Glomerular visceral epithelial cell (primary cell): ENCODE measurements around the gene SLC51A.
"Not testable (repeated sequence)": the region's sequence is repeated elsewhere in the genome, so short reads cannot be mapped to it uniquely, and the experiment has no call there.

Experiments
- DNase-seq: peaks from one replicate; pipeline ENCODE4 v3.0.0-alpha.2; 2016; ENCODE audit errors: extremely low spot score

Gene SLC51A

DNA sequence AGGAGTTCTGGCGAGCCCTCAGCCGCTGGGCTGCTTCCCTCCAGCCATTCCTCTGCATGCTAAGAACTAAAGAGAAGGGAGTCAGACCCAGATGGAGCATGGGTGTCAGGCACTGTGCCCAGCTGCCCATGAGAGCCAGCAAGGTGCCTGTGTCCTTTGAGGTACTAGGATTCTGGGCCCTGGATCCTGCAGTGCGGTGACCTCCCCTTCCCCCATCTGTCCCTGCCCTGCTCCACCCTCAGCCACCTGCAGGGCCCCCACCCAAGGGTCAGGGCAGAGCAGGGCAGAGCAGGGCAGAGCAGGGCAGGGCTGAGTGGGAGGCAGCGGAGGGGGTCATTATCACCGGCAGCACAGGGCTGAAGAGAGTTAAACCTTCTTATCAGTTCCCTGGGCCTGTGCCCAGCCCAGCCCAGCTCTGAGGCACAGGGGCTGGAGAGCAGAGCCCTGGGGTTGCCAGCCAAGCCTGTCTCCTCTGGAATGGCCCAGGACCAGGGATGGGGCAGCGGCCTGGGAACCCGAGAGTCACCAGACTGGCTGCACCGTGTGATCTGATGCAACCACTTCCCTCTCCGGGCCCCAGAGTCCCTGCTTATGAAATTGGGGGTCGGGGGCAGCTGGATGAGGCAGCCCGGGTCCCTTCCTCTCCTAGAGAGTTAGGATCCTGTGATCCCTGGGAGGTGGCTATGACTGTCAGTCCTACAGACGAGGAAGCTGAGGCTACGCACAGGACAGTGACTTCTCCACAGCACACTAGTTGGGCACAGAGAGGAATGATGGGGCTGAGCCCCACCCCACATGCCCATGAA lies 22.4 kb upstream of the SLC51A start:
- no peak for DNase-seq

DNA sequence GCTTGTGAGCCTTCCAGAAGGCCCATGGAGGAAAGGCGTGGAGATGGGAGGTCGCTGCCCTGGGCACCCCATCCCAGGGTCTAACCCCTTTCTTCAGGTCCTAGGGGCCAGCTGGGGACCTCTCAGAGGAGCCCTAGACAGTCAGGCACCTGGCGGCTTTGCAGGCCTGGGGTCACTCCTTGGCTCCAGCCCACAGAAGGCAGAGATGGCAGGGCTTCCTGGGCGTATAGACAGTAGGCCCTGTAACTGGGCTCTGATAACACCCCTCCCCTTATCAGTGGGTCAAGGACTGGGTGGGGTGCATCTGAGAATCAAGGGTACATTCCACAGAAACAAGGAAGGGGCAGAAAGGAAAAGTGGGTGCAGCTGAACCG lies 21.8 kb upstream of the SLC51A start:
- no peak for DNase-seq

DNA sequence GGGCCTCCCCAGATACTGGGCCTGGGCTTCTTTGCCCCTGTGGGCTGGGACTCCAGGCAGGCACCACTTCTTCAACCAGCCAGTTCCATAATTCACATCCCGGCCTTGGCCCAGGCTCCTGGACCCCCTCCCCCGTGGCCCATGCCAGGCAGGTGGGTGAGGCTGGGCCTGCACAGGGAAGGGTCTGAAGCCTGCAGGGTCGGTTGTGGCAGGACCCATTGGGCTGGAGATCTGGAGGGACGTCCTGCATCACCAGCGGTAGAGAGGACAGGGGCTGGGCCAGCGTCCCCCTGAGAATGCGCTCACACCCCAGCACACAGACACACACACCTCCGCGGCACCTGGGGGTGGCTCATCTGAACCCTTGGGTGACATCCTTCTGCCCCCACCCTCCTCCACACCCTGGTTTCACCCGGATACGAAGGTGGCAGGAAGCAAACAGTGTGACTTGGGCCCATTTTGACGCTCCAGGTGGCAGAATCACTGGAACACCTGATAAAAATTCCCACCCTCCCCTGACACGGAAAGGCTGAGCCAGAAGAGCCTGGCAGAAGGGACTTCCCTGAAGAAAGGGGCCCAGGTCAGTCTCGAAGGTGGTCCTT lies 20.6 kb upstream of the SLC51A start:
- no peak for DNase-seq

DNA sequence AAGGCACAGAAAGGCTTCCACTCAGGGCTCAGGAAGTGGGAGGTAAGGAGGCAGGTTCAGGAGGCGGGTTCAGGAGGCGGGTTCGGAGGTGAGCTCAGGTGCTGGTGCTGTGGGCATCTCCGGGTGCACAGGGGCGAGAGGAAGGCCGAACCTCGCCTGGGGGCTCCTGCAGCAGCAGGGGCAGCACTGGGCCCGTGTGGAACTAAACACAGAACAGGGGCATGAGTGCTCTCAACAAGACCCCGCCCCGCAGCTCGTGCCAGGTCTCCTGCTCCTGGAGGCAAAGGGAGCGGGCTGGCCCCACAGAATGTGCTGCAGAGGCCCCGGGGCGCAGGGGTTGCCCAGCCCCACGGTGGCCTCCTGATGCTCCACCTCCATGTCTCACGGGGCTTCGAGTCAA lies 18.8 kb upstream of the SLC51A start:
- no peak for DNase-seq

DNA sequence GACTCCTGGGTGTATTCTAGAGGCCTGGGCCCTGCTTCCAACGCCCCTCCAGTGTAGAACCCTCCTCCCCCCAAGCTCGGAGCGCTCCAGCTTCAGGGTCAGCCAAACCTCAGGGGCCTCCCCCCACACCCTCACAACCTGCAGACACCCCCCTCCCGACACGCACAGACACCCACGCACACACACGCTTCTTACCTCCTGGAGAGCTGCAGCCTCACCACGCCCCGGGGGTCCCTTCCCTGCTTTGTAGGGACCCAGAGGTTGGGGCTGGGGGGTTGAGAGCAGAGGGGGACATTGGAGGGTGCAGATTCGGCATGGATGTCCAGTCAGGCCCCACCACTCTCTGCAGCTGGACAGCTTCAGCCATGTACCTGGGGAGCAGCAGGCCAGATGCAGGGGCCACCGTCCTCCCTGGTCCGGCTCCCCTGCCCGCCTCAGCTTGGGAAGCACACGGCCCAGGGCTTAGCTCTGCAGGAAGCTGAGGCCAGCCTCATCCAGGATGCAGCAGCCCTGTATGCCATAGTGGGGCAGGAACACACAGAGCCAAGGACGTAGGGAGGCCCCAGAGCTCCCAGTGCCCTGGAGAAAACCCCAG lies 18.2 kb upstream of the SLC51A start:
- no peak for DNase-seq

DNA sequence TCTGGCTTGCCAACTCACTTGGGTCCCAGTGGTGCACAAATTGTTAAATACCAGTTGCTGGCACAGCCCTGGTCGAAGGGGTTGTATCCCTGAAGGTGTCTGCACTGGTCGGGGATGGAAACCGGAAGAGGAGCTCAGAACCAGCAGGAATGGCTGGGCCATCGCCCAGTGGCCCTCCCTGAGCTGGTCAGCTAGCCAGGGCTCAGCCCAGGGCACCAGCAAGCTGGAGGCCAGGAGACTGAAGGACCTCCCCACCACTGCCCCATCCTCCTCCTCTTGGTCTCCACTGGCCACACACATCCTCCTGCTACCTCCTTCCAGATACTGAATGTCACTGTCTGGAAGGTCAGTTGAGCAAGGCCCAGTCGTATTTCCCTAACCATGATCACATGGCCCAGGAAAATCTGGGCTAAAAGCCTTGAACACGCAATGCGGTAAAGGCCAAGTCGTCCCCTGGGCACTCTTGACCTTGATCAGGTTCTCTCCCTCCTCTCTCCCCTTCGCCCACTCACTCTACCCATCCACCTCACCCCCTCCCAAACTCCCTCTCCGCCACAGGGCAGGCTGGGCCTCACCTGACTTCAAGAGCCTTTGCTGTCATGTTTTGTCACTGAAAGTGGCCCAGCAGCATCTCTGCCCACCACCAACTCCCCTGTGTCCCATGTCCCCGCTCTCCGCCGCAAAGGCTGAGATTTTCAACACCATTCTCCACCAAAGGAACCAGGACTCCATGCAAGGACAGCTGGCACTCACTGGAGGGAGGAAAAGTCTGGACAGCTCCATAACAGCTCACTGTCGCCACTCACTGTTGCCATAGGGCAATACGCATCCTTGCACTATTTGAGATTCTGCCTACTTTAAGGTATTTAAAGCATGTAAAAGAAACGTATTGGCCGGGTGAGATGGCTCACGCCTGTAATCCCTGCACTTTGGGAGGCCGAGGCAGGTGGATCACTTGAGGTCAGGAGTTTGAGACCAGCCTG lies 17.3 kb upstream of the SLC51A start:
- DNase-seq, result no peak

DNA sequence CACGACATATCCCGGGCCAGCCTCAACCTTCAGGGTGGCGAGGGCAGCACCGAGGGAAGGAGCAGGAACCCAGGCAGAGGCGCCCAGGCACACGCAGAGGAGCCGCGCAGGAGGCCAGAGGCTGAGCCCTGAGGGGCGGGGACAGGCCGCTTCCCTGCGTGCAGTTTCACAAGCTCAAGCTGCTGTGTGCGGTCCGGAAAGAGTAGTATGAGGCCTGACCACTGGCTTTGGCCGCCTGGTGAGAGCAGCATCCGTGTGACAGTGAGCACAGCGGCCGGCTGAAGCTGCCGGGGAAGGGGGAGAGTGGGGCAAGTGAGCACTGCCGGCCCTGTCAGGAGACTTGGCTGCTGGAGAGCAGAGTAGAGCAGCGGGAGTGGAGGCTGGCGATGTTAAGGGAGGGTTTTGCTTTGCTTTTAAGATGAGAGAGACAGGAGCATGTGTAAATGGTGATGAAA lies 13.8 kb upstream of the SLC51A start:
- no peak for DNase-seq

DNA sequence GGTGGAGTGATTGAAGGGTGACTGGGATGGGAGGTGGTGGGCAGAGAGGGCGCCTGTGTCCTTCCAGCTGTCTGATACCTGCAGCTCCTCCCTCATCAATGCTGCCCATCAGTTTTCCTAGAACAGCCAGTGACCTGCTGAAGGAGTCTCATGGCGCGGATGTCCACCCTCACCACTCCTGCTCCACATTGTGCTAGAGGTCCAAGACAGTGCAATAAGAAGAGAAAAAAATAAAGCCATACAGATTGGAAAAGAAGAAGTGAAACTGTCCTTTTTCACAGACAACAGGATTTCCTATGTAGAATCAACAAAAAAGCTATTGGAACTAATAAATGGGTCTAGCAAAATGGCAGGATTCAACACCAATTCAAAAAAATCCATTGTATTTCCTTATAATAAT lies 12.5 kb upstream of the SLC51A start:
- no peak for DNase-seq

DNA sequence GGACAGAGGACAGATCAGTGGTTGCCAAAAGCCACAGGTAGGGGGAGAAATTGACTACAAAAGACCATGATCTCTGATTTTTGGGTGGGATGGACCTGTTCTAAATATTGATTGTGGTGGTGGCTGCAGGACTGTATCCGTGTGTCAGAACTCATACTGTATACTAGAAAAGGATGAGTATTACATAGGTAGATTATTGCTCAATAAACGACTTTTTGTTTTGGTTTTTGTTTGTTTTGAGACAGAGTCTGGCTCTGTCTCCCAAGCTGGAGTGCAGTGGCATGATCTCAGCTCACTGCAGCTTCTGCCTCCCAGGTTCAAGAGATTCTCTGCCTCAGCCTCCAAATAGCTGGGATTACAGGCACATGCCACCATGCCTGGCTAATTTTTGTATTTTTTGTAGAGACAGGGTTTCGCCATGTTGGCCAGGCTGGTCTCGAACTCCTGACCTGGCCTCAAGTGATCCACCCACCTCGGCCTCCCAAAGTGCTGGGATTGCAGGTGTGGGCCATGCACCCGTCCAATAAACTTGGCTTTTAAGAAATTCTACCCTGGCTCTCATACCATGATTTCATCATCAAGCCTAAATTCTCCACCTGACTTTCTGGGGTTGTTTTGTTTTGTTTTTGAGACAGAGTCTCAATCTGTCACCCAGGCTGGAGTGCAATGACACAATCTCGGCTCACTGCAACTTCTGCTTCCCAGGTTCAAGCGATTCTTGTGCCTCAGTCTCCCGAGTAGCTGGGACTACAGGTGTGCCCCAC lies 10.7 kb upstream of the SLC51A start:
- not testable (repeated sequence) for DNase-seq

DNA sequence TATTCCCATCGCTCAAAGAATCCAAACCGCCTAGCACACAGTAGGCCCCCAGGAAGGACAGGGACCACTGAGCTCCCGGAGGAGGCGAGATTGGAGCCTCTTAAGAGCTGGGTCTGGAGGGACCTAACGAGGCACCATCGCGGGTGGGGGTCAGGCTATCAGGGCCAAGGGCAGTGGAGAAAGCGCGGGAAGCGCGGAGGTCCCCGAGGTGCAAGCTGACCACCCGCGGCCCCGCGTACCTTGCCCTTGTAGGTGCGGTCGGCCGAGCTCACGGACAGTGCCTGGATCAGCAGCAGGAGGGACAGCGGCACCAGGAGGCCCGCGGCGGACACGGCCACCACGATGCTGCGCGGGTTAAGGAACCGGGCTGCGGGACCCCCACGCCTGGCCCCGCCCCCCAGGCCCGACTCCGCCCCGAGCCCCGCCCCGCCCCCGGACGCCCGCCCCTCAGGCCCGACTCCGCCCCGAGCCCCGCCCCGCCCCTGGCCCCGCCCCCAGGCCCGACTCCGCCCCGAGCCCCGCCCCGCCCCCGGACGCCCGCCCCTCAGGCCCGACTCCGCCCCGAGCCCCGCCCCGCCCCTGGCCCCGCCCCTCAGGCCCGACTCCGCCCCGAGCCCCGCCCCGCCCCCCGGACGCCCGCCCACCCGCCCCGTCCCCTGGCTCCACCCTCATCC lies 9.0 kb upstream of the SLC51A start:
- DNase-seq, result no peak

DNA sequence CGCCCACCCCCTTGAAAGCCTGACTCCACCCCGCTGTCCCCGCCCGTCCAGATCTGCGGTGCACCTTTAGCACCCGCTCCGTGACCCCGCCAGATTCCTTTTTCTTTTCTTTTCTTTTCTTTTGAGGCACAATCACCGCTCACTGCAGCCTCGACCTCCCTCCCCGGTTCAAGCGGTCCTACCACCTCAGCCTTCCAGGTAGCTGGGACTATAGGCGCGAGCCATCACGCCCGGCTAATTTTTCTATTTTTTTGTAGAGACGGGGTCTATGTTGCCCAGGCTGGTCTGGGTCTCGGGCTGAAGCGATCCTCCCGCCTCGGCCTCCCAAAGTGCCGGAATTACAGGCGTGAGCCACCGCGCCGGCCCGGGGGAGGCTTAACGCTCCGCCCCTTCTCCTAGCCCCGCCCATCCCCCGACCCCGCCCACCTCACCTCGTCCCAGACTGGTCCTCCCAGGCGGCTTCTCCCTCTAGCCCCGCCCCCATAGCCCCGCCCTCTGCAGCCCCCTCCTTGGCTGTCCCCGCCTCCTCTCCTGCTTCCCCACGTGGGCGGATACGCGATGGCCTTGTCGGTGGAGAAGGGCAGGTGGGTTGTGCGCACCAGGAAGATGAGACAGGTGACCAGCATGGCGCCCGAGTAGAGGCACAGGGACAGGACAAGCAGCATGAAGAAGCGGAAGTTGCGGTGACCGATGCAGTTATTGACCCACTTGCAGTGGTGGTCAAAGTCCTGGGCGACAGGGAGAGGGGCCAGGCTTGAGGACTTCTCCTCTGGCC lies 8.3 kb upstream of the SLC51A start:
- DNase-seq, result peak; percentile 23

DNA sequence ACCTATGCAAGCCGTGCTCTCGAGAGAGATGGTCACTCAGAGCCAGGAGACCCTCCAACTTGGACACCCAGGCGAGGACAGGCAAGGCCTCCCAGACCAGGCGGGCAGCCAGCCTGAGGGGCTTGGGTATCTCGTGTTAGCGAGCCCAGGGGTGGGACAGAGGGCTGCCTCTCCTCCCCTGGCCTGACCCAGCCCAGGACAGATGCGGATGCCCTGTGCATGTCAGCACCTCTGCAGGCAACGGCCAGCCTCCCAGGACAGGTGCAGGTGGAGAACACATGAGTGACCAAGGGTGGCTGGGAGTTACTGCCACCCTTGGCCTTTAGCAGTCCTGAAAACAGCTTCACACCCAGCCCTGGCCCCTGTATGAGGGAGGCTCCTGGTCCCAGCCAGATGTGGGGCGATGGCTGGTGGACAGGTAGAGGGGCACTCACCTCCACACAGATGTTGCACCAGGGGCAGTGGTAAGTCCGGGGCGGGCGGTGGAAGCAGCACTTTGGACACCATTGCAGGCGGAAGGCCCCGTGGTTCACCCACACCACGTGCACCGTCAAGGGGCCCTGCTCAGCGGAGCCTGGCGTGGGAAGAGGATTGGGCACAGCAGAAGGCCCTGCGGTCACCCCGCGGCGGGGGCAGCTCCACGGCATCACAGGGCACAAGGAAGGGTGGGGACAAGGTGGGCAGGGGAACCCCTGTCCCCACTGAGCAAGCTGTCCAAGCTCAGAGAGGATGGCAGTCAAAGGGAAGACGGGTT lies 7.2 kb upstream of the SLC51A start:
- no peak for DNase-seq

DNA sequence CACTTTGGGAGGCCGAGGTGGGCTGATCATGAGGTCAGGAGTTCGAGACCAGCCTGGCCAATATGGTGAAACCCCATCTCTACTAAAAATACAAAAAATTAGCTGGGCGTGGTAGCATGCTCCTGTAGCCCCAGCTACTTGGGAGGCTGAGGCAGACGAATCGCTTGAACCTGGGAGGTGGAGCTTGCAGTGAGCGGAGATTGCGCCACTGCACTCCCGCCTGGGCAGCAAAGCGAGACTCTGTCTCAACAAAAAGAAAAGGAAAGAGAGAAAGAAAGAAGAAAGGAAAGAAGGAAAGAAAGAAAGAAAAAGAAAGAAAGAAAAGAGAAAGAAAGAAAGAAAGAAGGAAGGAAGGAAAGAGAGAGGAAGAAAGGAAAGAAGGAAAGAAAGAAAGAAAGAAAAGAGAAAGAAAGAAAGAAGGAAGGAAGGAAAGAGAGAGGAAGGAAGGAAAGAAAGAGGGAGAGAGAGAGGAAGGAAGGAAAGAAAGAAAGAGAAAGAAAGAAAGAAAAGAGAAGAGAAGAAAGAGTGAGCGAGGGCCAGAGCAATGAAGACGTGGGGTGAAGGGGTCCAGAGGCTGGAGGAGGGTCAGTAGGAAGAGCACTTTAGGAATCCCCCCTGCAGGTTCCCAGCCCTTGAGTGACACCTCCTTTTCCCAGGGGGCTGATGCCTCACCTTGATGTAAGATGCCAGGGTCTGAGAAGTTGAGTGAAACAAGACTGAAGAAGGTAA lies 6.2 kb upstream of the SLC51A start:
- DNase-seq, result not testable (repeated sequence)

DNA sequence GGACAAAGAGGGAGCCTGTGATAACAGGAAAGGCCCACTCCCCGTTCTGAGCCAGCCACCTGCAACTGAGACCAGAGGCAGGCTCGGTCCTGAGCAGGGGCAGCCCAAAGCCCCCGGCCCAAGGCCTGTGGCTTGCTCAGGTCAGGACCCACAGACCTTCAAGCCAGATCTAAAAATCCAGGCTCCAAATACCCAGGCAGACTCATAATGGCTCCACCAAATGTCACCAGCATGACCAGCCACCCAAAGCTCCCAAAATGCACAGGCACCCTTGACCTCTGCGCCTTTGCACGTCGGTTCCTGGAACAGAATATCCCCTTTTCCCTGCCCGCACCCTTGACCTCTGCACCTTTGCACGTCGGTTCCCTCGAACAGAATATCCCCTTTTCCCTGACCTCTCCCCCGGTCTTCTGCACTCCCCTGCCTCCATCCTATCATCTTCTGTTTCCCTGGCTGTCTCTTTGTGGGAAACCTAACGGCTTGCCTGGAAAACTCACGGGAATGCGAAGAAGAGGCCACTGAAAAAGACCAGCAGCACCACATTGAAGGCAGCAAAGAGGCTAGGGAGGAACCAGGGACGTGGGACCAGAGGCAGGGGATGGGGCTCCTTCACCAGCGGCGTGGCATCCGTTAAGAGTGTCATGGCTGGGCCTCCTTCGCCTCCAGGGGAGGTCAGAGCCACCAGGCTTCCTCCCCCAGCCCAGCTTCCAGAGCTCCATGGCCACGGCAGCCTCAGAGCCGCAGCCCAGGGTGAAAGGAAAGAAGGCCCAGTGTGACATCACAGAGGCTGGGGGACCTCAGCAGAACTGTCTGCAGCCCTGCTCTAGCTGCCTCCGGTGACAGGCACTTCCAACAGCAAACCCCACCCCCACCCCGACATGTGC lies 5.4 kb upstream of the SLC51A start, which contains the start of gene ZDHHC19:
ZDHHC19 (minus strand) TSS at position 728 of the 884 bp plus-strand sequence; CDS start at position 643, 85 bp downstream.
- DNase-seq, result no peak

DNA sequence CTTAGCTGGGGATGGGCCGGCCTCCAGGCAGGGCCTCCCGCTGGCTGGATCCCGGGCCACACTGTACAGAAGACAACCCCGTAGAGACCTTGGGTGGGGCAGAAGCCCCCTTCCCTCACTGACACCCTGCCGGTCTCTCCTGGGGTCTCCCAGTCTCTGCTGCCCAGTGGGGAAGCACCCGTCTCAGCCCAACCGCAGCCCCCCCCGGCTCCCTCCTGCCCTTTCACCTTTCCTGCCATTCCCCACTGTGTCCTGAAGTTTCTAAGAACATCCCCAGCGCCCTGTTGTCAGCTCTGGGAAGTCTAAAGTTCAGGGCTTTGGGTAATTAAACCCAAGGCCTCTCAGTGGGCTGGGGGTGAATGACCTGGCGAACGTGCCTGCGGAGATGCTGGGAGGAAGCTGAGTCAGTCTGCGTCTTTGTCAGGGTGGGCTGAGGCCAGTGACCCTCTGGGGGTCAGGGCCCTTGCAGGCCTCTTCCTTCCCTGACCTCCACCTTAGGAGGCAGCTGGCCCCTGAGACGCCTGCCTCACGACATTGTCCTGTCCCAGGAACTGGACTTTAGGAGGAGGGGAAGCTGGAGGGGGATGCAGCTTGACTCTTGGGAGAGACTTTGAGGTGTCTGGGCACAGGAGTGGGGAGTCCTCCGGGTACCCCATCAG lies 1.4 kb upstream of the SLC51A start:
- no peak for DNase-seq

DNA sequence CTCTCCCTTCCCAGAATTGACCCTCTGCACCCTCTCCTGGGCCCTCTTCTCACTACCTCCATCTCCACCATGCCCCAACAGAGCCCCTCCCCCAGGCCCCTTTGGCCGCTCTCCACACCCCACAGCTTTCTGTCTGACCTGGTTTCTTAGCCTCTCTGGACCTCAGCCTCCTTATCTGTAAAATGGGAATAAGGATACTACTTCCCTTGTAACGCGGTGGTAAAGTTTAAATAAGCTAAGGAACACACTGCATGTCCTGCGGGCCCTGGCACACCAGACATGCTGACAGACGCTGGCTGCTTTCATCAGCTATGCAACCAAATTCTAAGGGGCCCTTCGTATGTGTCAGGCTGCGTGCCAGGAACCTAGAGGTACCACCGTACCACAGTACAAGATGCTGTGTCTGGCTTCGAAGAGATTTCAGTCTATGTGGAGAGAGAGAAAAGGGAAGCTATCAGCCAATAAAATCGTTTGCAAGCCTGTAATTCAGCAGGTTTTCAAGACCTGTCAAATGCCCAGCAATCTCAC lies 777 bp upstream of the SLC51A start:
- DNase-seq, result no peak
